GM19372 (cell line): ENCODE results near the gene ELFN1.

Source experiments
- ATAC-seq: cut with Tn5 transposase; IDR thresholded peaks from one replicate; pipeline ENCODE4 v1.9.1; 2021; ENCODE audit warnings: mild to moderate bottlenecking, low read depth, moderate library complexity; ENCODE audit not compliant: unreplicated experiment

The ELFN1 gene

GRCh38 chr7:1692515-1693418 lies 22.7 kb downstream of the ELFN1 start:
- no peak for ATAC-seq

- no peak for ATAC-seq
These were observed 23.4 kb downstream of the ELFN1 start for GRCh38 chr7:1693419-1693990.

- no peak for ATAC-seq
These were observed 24.0 kb downstream of the ELFN1 start for GRCh38 chr7:1693991-1694524.

GRCh38 chr7:1694611-1695511 lies 24.8 kb downstream of the ELFN1 start:
- ATAC-seq = no peak

- ATAC-seq = no peak
These were observed 25.9 kb downstream of the ELFN1 start for GRCh38 chr7:1695800-1696454.

- no peak for ATAC-seq
These were observed 26.8 kb downstream of the ELFN1 start for GRCh38 chr7:1696671-1697498.

GRCh38 chr7:1697499-1698125 lies 27.5 kb downstream of the ELFN1 start:
- ATAC-seq = no peak

- no peak for ATAC-seq
These were observed 28.1 kb downstream of the ELFN1 start for GRCh38 chr7:1698201-1698600.

- ATAC-seq = no peak
These were observed 28.9 kb downstream of the ELFN1 start for GRCh38 chr7:1698951-1699350.

- ATAC-seq = no peak
These were observed 30.0 kb downstream of the ELFN1 start for GRCh38 chr7:1700086-1700485.

- ATAC-seq = no peak
These were observed 30.7 kb downstream of the ELFN1 start for GRCh38 chr7:1700536-1701333.

- ATAC-seq = no peak
These were observed 32.6 kb downstream of the ELFN1 start for GRCh38 chr7:1702652-1703051.

- no peak for ATAC-seq
These were observed 33.4 kb downstream of the ELFN1 start for GRCh38 chr7:1703441-1703840.

- no peak for ATAC-seq
These were observed 34.1 kb downstream of the ELFN1 start for GRCh38 chr7:1703871-1704810.

GRCh38 chr7:1704811-1705738 lies 35.0 kb downstream of the ELFN1 start:
- no peak for ATAC-seq

GRCh38 chr7:1705856-1706255 lies 35.8 kb downstream of the ELFN1 start:
- no peak for ATAC-seq
